Measurements from ENCODE around the gene CBY3. TPM values are rescaled to one million over a fixed set of nuclear protein-coding genes. Genes with fewer than 3 reads are reported as not detected.

The CBY3 gene
- total and polyA plus RNA-seq, 2 of the 13 experiments (the other 11 are each of a cell fraction or from before 2014, with no cell fraction given) = not detected

- TF ChIP-seq, protein P1, sequence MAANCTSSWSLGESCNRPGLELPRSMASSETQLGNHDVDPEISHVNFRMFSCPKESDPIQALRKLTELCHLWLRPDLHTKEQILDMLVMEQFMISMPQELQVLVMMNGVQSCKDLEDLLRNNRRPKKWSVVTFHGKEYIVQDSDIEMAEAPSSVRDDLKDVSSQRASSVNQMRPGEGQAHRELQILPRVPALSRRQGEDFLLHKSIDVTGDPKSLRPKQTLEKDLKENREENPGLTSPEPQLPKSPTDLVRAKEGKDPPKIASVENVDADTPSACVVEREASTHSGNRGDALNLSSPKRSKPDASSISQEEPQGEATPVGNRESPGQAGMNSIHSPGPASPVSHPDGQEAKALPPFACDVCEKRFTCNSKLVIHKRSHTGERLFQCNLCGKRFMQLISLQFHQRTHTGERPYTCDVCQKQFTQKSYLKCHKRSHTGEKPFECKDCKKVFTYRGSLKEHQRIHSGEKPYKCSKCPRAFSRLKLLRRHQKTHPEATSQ (CRISPR knock-in tag; IDR thresholded peaks at IDR 0.05; ENCODE audit: borderline replicate concordance) = no peak
- TF ChIP-seq HNF4A (CRISPR knock-in tag; IDR thresholded peaks at IDR 0.05) (peak; percentile 37), U2AF1 (optimal IDR thresholded peaks at IDR 0.05; ENCODE audit: low read depth, low read length) (no peak), CEBPZ (IDR thresholded peaks at IDR 0.05; ENCODE audit: low read length) (no peak), TP53 (CRISPR knock-in tag; conservative IDR thresholded peaks at IDR 0.05) (no peak), RFX5 (IDR thresholded peaks at IDR 0.05; ENCODE audit: low read depth, low read length) (peak; percentile 57; the same call in 1 of the 2 replicates), NFIC (IDR thresholded peaks at IDR 0.05; ENCODE audit: low read length) (0 out of 2 replicates have a peak, but pooled peaks have one; percentile 24), ZNF20 (CRISPR knock-in tag; IDR thresholded peaks at IDR 0.05) (no peak), ZNF563 (CRISPR knock-in tag; IDR thresholded peaks at IDR 0.05) (no peak), ZNF136 (CRISPR knock-in tag; IDR thresholded peaks at IDR 0.05; ENCODE audit: low read depth) (no peak), POLR2A (IDR thresholded peaks at IDR 0.05; ENCODE audit: insufficient read depth in 1 of 2, low read depth in 2 of 2, low read length in 2 of 2) (peak; percentile 48 to 85), ZBTB4 (CRISPR knock-in tag; IDR thresholded peaks at IDR 0.05; ENCODE audit: borderline replicate concordance) (no peak), ZNF605 (CRISPR knock-in tag; IDR thresholded peaks at IDR 0.05) (peak; percentile 30; the same call in 1 of the 2 replicates), ZNF264 (CRISPR knock-in tag; IDR thresholded peaks at IDR 0.05) (0 out of 2 replicates have a peak, but pooled peaks have one; percentile 15), SIX4 (CRISPR knock-in tag; IDR thresholded peaks at IDR 0.05) (no peak), ZNF275 (CRISPR knock-in tag; IDR thresholded peaks at IDR 0.05; ENCODE audit: borderline replicate concordance) (no peak), ZNF562 (CRISPR knock-in tag; IDR thresholded peaks at IDR 0.05; ENCODE audit: borderline replicate concordance) (no peak), THAP11 (CRISPR knock-in tag; IDR thresholded peaks at IDR 0.05) (no peak), EP300 (IDR thresholded peaks at IDR 0.05; ENCODE audit: low read depth in 2 of 2, low read length in 2 of 2) (no peak), EP300 (CRISPR knock-in tag; IDR thresholded peaks at IDR 0.05; ENCODE audit: borderline replicate concordance) (no peak), TARDBP (CRISPR knock-in tag; IDR thresholded peaks at IDR 0.05) (0 out of 2 replicates have a peak, but pooled peaks have one; percentile 23), POLR2AphosphoS2 (IDR thresholded peaks at IDR 0.05; ENCODE audit: low read depth, low read length) (peak; percentile 75; the same call in 1 of the 2 replicates)
These were observed 18.9 kb upstream of the CBY3 start (continued) for GRCh38 chr5:179699616-179700237.

Data from HepG2 (cell line).